Spleen (tissue), 11 donors: Measurements from ENCODE around the gene LUC7L. TPM values are rescaled to one million over a fixed set of nuclear protein-coding genes. Genes with fewer than 3 reads are reported as not detected.
A peak's percentile ranks its signal among the peaks of the same experiment; 100 is the strongest.

Experiments used
- DNase-seq: peaks from one replicate; pipeline ENCODE4 v3.0.0-alpha.2; 2020
- H3K27ac ChIP-seq, 8 donors: fragments of 200-600 bp; sonication (generic) in 7 of 8; 1 replicate in 4 of 8; 2 replicates in 4 of 8; pipeline versions ENCODE4 v1.5.0 to v1.8.0; 2016 to 2021; ENCODE audit warnings: inconsistent platforms in 4 of 8, mild to moderate bottlenecking in 4 of 8, moderate library complexity in 1 of 8
- H3K27me3 ChIP-seq, 7 donors: fragments of 200-600 bp; sonication (generic) in 6 of 7; replicated peaks in 1 of 7; 1 replicate in 4 of 7; 2 replicates in 3 of 7; pipeline versions ENCODE4 v1.5.0 to v1.8.0; 2016 to 2021; ENCODE audit warnings: inconsistent platforms in 3 of 7, mild to moderate bottlenecking in 1 of 7
- H3K36me3 ChIP-seq, 6 donors: fragments of 200-600 bp; sonication (generic) in 5 of 6; 1 replicate in 4 of 6; 2 replicates in 2 of 6; pipeline versions ENCODE4 v1.5.0 to v1.8.0; 2016 to 2021; ENCODE audit warnings: inconsistent platforms in 2 of 6
- H3K4me1 ChIP-seq, 6 donors: fragments of 200-600 bp; sonication (generic) in 5 of 6; 1 replicate in 3 of 6; 2 replicates in 3 of 6; pipeline versions ENCODE4 v1.5.0 to v1.8.0; 2016 to 2021; ENCODE audit warnings: inconsistent platforms in 3 of 6
- H3K4me3 ChIP-seq, 8 donors: fragments of 200-600 bp; sonication (generic) in 7 of 8; 1 replicate in 4 of 8; 2 replicates in 4 of 8; pipeline versions ENCODE4 v1.5.0 to v1.8.0; 2016 to 2021; ENCODE audit warnings: inconsistent platforms in 4 of 8, mild to moderate bottlenecking in 4 of 8, moderate library complexity in 2 of 8
- H3K9me3 ChIP-seq, 8 donors: fragments of 200-600 bp; sonication (generic) in 7 of 8; 1 replicate in 4 of 8; 2 replicates in 4 of 8; pipeline versions ENCODE4 v1.5.0 to v1.8.0; 2016 to 2021; ENCODE audit warnings: inconsistent platforms in 4 of 8
- CTCF ChIP-seq, 11 experiments: fragments of 200-600 bp in 7 of 11; fragments of 450-650 bp in 4 of 11; sonication (generic) in 4 of 11; IDR thresholded peaks in 8 of 11; conservative IDR thresholded peaks in 3 of 11; 1 replicate in 7 of 11; 2 replicates in 4 of 11; pipeline versions ENCODE4 v1.4.0 to v1.8.0; 2016 to 2021; ENCODE audit warnings: antibody characterized with exemption in 11 of 11, inconsistent platforms in 4 of 11, mild to moderate bottlenecking in 1 of 11
- POLR2A ChIP-seq, 3 donors: fragments of 450-650 bp; IDR thresholded peaks; one replicate each; pipeline ENCODE4 v1.5.1; 2017; ENCODE audit warnings: antibody characterized with exemption in 3 of 3, mild to moderate bottlenecking in 1 of 3
- POLR2AphosphoS5 ChIP-seq, 3 donors: sonication (generic); formaldehyde crosslinking; IDR thresholded peaks; one replicate each; pipeline ENCODE4 v1.5.1; 2017; ENCODE audit warnings: antibody characterized with exemption in 3 of 3
- WGBS, 5 donors: extraction: QIAGEN DNeasy Blood & Tissue Kit in 3 of 5; methylation state at CpG; one replicate each; pipeline versions ENCODE4 v1.1.5 to v1.1.7; 2013 to 2018; 5-methylcytosine and 5-hydroxymethylcytosine counted together
- intact Hi-C: fragments of 100-400 bp; cut with DNase I; formaldehyde crosslinking; loops from one replicate; pipeline ENCODE4 v1.15.0; 2023; ENCODE audit warnings: low total_unique reads
- polyA plus RNA-seq, 3 donors: library from polyadenylated mRNA; stranded (reverse); fragments of 200-250 nt; gene quantifications; one replicate each; pipeline ENCODE4 v1.2.1, GENCODE V29; 2013
- total RNA-seq, 7 donors: library from RNA; depleted of rRNA in 3 of 7; stranded (reverse); fragments of >200 nt in 3 of 7; fragmentation: NEBNext Ultra II Directional in 4 of 7; extraction: Animal tissue kit (Norgen Biotek cat#: 25700) in 4 of 7; gene quantifications; one replicate each; pipeline versions ENCODE4 v1.1.0 to v1.2.1, GENCODE V29; 2016 to 2021
- donor health status: healthy with polysubstance abuse.
- donor health status: DM: no; HTN: no; CAD: no; lungs with moderate emphysema.
- donor health status: DM: no; HTN: no; CAD: no.
- donor health status: Bipolar disorder and iron deficiency.
- donor health status: healthy.
- donor health status: DM: no; HTN: no; CAD: no.
- donor health status: DM: yes; HTN: yes; CAD: no.

LUC7L gene
- total and polyA plus RNA-seq, 10 donors = 76.7 to 318 (median 108) TPM

- H3K9me3 ChIP-seq = no peaks in the 10 kb centered on the region
- intact Hi-C loops = no loop called here
- no peak within 1 kb of the TSS for H3K27ac ChIP-seq
- peak; percentile 25 for DNase-seq
- H3K4me1 ChIP-seq = peaks cover 6 to 12% (median 10%) of the 10 kb centered on the region in 6 donors
- peaks cover 0 to 45% (median 19%) of the 10 kb centered on the region in 7 donors for H3K27me3 ChIP-seq
- no peak within 1 kb of the TSS for H3K4me3 ChIP-seq
- H3K36me3 ChIP-seq = no peaks in the 10 kb centered on the region
- TF ChIP-seq POLR2A (IDR thresholded peaks at IDR 0.05) (no peak), CTCF (IDR thresholded peaks at IDR 0.05 in 8 of 11, conservative IDR thresholded peaks at IDR 0.05 in 3 of 11) (no peak), POLR2AphosphoS5 (IDR thresholded peaks at IDR 0.05) (no peak)
- 73 to 85% (median 78%) methylated on average over 17 of the region's 17 CpGs for WGBS, 5 donors
Observed at GRCh38 chr16:152141-153128, 76.8 kb downstream of the LUC7L start, which contains the start of gene HBZ. Gene HBZ, plus strand, starts transcription at chr16:152644. Its CDS starts 266 bp downstream, at chr16:152910.

- Histone ChIP-seq H3K27me3 (peaks cover 0 to 15% (median 6%) of the 10 kb centered on the region in 7 donors), H3K36me3 (no peaks in the 10 kb centered on the region), H3K4me1 (peaks cover 0 to under 1% (median under 1%) of the 10 kb centered on the region in 6 donors), H3K9me3 (no peaks in the 10 kb centered on the region), H3K4me3 (no peak overlapping the region), H3K27ac (no peak overlapping the region)
- peak; percentile 41 for DNase-seq
- intact Hi-C loops = no loop called here
- 41 to 57% (median 50%) methylated on average over 9 of the region's 9 CpGs for WGBS, 5 donors
- TF ChIP-seq CTCF (IDR thresholded peaks at IDR 0.05 in 8 of 11, conservative IDR thresholded peaks at IDR 0.05 in 3 of 11) (no peak), POLR2AphosphoS5 (IDR thresholded peaks at IDR 0.05) (no peak), POLR2A (IDR thresholded peaks at IDR 0.05) (no peak)
Observed at GRCh38 chr16:149024-149660, 80.1 kb downstream of the LUC7L start.

GRCh38 chr16:146646-147045, 82.6 kb downstream of the LUC7L start:
- intact Hi-C loops = no loop called here
- WGBS, 5 donors = 84 to 94% (median 90%) methylated on average over 2 of the region's 2 CpGs
- no peak overlapping the region for H3K27ac ChIP-seq
- TF ChIP-seq POLR2A (IDR thresholded peaks at IDR 0.05) = no peak
- no peak for TF ChIP-seq POLR2AphosphoS5 (IDR thresholded peaks at IDR 0.05)
- no peak for TF ChIP-seq CTCF (IDR thresholded peaks at IDR 0.05 in 8 of 11, conservative IDR thresholded peaks at IDR 0.05 in 3 of 11)
- no peak for DNase-seq
- no peaks in the 10 kb centered on the region for H3K9me3 ChIP-seq
- H3K36me3 ChIP-seq = no peaks in the 10 kb centered on the region
- no peaks in the 10 kb centered on the region for H3K4me1 ChIP-seq
- H3K27me3 ChIP-seq = peaks cover 0 to 26% (median 6%) of the 10 kb centered on the region in 7 donors
- no peak overlapping the region for H3K4me3 ChIP-seq
